Right renal cortex interstitium (tissue), 3 donors: ENCODE measurements around the gene UMOD. TPM values are rescaled to one million over a fixed set of nuclear protein-coding genes. Genes with fewer than 3 reads are reported as not detected.

Source experiments
- DNase-seq, 3 donors: peaks; one replicate each; pipeline ENCODE4 v3.0.0-alpha.2; 2013; ENCODE audit warnings: low read depth in 3 of 3, low spot score in 2 of 3
- polyA plus RNA-seq, 3 donors: library from polyadenylated mRNA; unstranded; fragments of 120-200 nt; gene quantifications; one replicate each; pipeline ENCODE4 v1.2.1, GENCODE V29; 2013; ENCODE audit not compliant: insufficient read length in 3 of 3

UMOD gene
- polyA plus RNA-seq, 3 donors = 86.2 to 321 (median 256) TPM

DNA sequence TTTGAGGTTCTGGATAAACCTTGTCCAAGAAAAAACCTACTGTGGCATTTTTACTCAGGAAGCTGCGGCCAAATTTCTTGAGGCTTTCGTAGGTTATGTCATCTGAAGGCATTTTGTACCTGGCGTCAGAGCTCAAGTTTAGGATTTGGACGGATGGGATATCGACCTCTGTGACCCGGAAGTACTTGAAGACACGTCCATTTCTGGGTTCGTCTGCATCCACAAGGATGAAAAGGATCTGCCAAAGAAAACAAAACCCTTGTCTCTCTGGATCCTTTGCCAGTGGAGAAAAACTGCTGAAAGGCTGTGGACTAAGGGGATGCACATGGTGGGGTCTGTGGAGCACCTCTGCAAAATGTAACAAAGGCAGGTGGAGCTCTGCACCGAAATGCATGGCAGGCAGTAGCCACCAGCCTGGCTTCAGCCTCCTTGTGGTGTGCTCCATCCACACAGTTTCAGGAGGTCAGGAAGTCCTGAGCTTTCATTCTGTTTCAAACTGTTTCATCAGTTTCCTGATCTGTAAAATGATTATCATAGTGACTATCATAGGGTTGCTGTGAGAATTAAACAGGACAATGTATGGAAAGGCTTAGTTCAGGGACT, 17.0 kb upstream of the UMOD start:
- DNase-seq = no peak

DNA sequence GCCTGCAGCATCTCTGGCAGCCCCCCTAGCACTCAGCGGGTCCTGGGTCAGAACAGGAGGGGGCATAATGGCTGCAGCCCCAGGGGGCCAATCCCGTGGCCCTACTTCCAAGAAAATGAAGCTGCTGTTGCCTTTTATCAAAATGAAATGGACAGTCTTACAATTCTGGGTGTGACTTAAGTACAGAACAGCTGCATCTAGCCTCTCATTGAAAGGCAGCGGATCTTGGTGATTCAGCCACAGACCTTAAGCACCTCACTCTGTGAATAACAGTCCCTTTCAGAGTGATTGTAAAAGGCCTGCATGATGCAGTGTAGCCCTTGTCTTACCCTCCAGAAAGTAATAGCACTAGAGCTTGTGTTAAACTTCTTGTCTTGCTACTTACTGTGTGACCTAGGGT, 11.5 kb upstream of the UMOD start:
- DNase-seq = no peak

DNA sequence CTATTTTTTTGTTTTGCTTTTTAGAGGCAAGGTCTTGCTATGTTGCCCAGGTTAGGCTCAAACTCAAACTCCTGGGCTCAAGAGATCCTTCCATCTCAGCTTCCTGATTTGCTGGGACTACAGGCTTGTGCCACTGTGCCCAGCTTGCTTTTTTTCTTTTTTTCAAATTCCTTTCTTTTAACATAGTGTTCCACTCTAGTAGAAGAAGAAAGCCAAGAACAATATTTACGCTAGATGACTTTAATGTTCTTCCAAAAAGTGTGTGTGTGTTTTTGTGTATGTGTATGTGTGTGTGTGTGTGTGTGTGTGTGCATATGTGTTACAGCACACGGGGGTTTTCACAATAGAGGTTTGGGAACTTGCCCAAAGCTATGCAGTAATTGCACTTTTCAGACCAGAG, 10.7 kb upstream of the UMOD start:
- DNase-seq = no peak

DNA sequence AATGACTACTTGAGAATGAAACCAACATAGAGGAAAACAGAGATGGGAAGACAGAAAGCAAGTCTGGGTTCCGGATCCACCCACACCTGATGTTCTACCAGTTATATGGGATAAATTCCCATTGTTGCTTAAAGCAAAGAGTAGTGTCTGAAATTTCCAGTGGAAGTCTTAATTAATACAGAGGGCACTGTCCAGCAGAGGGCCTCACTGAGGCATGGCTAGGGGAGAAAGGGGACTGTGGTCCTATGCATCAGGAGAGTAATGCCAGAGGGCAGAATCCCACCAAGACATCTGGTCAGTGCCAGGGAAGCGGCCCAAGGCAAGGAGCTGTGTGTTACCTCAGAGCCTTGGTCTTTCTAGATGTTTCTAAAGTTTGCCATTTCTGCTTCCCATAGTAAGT, 7.5 kb upstream of the UMOD start:
- DNase-seq = no peak

DNA sequence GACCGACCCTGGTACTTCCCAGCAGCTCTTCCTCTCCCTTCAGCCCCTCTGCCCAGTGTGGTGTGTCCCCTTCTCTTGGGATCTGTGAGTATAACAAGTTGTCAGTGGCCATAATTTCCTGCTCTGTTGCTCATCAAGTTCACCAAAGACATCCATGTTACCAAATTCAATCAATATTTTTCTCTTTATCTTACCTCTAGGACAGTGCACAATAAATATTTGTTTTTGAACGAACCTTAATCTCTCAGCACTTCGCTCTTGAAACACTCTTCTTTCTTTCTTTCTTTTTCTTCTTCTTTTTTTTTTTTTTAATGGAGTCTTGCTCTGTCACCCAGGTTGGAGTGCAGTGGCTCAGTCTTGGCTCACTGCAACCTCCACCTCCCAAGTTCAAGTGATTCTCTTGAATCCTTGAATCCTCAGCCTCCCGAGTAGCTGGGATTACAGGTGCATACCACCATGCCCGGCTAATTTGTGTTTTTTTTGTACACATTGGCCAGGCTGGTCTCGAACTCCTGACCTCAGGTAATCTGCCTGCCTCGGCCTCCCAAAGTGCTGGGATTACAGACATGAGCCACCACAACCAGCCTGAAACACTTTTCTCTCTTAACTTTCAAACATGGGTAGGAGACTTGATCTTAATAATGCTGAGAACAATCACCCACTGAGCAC, 2.7 kb upstream of the UMOD start:
- DNase-seq = no peak

DNA sequence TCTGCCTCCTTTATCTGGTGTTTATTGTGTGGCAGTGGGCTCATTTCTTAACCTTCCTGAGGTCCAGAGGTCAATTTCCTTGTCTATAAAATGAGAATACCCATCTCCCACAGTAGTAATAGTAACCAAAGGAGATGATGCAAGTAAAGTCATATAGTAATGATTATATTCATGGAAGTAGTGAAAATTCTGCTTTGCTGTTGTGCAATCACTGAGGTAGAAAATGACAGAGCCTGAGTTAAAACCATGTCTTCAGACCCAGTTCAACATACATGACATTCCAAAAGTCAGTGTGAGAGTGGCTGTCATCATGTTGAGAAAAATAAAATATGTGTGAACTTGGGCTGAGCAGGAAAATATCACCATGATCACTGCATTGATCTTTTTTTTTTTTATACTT, 864 bp upstream of the UMOD start:
- no peak for DNase-seq

DNA sequence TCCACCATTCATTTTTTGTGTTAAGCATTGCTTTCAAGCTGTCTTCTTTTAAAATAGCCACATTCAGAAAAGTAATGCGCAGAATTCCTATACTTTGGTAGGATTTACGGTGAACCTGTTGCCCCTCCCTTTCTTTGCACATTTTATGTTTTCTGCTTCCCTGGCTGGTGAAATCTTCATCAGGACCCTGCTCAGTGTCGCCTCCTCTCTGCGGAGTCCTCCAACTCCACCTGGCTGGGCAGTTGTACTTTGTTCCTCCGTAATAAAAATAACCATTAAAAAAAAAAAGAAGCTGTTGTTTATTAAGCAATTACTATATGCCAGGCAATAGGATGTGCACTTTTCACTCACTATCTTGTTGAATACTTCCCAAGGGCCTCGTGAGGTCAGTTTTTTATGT, 2.9 kb downstream of the UMOD start:
- DNase-seq = no peak

DNA sequence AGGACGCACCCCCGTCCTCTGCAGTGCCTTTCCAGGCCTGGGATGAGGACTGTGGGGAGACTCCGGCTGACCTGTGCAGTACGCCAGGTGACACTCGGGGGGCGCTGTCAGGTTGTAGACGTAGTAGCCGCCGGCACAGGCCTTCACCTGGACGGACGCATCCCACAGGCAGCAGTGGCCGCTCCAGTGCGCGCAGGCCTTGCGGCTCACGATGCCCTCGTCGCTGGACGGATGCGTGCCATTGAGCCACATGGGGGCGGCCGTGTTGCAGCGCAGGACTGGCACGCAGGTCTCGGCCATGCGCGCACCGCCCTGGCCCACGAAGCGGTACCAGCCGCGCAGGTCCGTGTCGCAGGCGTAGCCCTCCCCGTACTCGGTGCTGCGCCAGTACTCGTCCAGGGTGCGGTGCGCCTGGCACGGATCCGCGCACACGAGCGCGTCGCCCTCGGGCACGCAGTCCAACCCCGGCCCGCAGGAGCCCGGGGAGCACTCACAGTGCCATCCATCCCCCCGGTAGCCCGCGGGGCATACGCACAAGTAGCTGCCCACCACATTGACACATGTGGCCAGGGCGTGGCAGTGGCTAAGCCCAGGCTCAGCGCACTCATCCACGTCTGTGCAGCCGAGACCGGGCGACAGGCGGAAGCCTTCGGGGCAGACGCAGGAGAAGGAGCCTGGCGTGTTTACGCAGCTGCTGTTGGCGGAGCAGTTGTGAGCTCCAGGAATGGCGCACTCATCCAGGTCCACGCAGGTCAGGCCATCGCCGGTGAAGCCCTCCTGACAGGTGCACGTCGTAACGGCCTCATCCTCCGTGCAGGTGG, 3.9 kb downstream of the UMOD start:
- no peak for DNase-seq

DNA sequence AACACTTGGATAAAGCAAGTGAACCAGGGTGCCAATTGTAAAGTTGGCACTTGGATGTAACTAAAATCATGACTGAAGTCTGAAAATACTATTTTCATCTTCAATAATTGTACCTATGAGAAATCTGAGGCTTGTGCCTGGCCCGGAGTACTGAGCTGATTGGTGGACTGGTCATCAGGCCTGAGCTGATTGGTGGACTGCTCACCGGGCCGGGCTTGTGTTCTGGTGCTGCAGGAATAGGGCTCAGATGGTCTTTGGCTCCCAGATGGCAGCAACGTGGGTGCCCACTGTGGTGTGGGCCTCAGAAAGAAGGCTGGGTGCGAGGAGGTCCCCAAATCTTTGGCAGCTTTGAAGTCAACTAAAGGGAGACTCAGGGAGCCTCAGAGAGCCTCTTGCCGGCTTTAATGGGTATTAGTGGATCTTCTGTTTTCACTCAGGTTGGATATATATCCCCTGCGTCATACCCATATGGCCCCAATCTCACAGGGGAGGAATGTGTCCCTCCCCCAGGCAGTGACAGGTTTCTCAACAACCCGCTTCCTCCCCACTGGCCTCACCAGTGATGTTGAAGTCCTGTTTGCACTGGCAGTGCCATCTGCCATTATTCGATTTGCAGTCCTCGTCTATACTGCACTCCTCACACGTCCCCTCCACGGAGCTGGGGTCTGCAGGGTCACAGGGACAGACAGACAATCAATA, 4.7 kb downstream of the UMOD start:
- no peak for DNase-seq

DNA sequence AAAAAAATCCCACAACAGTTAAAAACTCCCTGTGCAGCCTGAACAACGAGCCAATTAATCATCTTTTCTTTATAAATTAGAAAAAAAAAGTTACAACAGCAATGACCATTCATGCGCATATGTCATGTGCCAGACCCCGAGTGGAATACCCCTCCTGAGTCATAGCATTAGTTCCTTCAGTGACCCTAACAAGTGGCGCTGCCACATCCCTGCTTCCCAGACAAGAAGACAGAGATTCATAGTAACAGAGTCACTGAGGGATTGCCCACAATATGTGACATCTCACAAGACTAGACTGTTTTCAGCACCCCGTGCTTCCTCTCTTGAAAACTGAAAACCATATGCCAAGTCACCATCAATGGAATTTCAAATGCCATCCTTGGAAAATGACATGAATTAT, 7.9 kb downstream of the UMOD start:
- DNase-seq = no peak

DNA sequence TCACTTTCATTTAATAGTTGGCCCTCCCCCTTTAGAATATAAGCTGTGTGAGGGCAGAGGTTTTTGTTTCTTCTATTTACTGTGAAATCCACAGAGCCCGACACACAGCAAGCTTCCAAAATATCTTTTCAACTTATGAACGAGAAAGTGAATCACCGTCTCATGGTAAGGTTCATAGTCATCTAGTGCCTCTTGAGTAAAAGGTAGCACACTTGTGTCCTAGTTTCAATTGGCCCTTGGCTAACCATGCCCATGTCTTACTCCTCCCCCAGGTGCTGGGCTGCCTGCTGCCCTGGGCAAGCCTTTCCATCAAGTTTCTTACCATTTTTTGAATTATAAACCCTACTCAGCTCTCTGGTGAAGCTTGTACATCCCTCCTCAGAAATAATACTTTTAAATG, 12.8 kb downstream of the UMOD start:
- no peak for DNase-seq

DNA sequence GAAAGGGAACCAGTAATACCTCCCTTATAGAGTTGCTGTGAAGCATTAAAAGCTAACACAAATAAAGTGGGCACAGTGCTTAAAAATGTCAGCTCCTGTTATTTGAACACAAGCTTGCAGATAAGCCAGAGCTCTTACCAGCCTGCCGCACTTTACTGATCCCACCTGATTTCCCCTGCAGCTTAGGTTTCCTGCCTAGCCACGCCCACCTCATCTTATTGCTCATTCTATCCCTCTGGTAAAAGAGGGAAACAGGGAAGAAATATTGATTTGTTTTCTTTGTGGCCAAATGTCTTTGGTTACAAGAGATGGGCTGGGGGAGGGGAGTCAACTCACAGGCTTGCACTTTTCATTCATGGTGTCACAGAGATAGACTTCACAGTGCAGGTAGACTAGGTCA, 15.6 kb downstream of the UMOD start:
- DNase-seq = no peak

DNA sequence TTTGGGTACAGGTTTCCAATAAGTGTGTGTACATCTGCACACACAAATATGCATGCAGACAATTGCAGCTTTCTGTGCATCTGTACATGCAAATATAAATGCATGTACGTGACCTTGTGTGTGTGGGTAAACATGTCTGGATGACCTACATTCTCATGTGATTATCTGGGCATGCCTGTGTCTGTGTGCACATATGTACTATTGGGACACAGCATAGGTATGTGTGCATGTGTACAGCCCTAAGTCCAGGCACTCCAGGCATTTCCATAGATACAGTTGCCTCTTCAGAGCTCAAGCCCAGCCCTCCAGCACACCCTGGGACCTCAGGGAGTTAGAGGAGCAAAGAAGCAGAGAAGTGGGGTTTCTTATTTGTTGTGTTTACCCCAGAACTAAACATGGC, 18.1 kb downstream of the UMOD start:
- no peak for DNase-seq

DNA sequence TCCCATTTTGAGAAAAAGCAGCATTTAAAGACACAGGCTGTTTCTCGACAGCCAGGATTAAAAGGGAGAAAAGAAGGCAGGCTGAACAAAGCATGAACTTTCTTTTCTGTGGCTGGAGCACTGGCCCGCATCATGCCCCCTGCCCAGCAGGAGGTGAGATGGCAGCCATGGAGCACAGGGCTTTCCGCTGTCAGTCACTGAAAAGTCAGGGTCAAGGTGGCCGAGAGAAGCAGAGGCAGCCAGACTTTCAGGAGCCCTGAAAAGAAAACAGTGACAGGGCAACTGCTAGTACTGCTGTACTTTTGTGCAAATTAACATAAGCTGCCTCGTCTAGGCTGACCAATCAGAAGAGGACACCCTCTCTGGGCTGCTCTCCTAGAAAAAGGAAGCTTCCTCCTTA, 19.4 kb downstream of the UMOD start:
- DNase-seq = no peak

DNA sequence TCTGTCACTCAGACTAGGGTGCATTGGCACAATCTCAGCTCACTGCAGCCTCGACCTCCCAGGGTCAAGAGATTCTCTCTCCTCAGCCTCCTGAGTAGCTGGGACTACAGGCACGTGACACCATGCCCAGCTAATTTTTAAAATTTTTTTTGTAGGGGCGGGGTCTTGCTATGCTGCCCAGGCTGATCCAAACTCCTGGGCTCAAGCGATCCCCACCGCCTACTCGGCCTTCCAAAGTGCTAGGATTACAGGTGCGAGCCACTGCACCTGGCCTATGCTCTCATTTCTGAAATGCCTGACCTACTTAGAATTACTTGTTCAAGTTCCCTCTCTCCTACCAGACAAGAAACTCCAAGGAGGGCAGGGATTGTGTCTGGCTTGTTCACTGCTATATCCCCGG, 20.1 kb downstream of the UMOD start:
- no peak for DNase-seq

DNA sequence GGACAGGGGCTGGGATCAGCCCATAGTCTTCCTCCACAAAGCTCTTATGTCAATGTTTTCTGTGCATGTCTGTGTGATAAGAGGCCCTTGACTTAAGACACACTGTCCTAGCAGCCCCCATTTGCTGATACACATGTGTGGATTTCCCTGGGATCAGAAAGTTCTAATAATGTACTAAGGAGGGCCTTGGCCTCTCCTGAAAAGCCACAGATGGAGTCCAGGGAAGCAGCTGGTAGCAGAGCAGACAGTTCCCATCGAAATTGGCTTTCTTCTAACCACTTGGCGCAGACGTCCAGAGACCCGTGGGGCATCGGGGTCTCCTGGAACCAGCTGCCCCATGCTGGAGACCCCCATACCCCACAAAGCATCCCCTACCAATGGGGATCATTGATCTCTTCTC, 20.9 kb downstream of the UMOD start:
- no peak for DNase-seq

DNA sequence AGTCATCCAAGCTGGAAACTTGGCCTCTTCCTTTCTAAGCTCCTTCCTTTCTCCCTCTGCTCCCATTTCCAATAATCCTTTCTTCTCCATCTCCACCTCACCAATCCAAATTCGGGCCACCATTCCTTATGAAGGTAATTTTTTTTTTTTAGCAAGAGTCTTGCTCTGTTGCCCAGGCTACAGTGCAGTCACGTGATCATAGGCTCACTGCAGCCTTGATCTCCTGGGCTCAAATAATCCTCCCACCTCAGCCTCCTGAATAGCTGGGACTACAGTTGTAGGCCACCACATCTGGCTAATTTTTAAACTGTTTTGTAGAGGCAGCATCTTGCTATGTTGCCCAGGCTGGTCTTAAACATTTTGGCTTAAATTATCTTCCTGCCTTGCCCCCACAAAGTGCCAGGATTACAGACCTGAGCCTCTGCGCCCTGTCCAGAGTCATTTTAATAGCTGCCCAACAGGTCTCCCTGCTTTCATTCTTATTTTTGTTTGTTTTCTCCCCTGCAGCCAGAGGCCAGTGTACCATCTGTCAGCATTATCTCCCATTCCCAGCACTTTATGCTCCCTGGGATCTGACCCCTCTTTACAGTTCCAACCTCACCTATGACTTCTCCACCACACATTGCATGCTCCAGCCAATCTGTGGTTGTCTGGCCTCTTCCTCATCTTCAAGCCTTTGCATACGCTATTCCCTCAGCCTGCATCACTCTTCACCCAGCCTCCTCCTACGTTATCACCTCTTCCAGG, 22.9 kb downstream of the UMOD start:
- DNase-seq = no peak

DNA sequence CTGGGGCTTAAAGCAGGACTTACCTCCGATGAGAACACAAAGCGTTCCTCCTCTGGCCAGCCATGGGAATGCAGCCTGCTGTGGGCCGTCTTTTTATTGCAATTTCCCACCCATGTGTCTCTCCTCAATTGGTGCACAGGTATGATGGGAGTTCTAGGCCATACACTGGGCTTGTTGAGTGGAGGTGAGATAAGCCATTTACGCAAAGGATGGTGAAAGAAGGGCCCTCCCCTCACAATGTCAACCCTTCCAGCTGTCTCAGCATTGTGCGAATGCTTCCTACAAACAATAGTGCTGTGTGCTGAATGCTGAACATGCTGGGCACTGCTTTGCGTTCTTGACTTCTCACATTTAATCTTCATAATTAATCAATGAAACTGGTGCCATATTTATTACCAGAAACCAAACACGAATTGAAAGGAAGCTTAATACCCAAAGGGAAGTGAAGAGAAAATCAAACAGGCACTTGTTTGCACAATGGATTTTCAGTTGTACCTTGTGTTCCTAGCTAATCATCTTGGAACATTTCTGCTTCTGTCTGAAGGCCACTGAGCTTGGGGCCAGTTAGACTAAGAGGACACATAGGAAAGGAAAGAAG, 25.0 kb downstream of the UMOD start, which contains the start of gene GP2:
Gene GP2 (minus strand): TSS at position 70 of the 598 bp plus-strand sequence. CDS start 1,082 bp downstream, outside the sequence.
- DNase-seq = no peak

DNA sequence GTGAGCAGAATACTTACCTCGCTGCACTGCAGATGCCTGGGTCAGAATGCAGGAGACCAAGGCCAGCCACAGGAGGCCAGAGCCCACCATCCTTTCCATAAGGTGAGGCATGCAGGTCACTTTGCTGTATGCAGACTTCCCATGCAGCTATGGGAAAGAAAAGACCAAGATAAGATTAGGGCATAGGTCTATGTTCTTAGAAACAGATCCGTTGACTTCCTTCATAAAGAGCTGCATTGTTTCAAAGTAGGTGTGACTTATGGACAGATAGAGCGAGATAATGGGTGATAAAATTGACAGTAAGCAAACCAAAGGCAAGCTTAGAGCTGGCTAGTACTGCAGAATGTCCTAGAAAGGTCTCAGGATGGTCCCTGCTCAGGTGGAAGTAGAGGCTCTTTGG, 26.2 kb downstream of the UMOD start:
- DNase-seq = no peak

DNA sequence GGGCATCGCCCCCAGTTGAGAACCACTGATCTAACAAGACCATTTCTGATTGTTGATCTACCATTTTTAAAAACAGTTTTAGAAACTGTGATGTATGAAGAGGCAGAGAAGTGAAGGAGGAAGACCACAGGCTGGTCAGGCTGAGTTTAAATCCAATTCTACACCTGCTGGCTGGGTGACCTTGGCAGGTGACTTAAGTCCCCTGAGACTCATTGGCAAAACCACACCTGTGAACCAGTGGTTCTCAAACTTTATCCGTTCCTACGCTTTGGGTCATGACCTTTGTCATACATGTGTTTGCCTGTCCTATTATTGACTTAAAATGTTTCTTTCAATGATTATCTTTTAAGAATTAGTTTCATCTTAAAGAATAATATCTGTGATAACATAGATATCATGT, 27.5 kb downstream of the UMOD start:
- no peak for DNase-seq
